ENCODE data around the gene HRH2. TPM values are rescaled to one million over a fixed set of nuclear protein-coding genes. Genes with fewer than 3 reads are reported as not detected.
A peak's percentile ranks its signal among the peaks of the same experiment; 100 is the strongest.

HRH2 gene
- total and polyA plus RNA-seq, 2 experiments from 2014 or later: 12.7 to 23.3 TPM

DNA sequence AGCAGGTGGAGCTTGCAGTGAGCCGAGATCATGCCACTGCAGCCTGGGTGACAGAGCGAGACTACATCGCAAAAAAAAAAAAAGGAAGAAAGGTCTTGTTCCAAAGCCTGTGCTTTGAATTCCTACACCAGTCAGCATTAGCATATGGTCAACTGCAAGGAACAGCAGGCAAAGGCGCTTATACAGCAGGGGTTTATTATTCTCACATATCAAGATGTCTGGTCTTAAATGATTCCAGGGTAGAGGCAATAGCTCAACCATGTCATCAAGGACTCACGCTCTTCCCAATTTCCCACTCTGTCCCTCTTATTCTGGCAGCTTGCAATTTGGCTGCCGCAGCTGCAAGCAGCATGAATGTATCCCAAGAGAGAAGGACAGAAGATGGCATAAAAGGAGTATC lies 28.6 kb upstream of the HRH2 start:
- Histone ChIP-seq H3K36me3 (no peaks in the 10 kb centered on the region), H3K4me1 (ENCODE audit: low read depth) (peaks cover 3% of the 10 kb centered on the region), H3K27me3 (no peaks in the 10 kb centered on the region), H3K9me3 (ENCODE audit: low read depth) (no peaks in the 10 kb centered on the region), H3K27ac (no peak overlapping the region), H3K4me3 (no peak overlapping the region)
- TF ChIP-seq, protein P1, sequence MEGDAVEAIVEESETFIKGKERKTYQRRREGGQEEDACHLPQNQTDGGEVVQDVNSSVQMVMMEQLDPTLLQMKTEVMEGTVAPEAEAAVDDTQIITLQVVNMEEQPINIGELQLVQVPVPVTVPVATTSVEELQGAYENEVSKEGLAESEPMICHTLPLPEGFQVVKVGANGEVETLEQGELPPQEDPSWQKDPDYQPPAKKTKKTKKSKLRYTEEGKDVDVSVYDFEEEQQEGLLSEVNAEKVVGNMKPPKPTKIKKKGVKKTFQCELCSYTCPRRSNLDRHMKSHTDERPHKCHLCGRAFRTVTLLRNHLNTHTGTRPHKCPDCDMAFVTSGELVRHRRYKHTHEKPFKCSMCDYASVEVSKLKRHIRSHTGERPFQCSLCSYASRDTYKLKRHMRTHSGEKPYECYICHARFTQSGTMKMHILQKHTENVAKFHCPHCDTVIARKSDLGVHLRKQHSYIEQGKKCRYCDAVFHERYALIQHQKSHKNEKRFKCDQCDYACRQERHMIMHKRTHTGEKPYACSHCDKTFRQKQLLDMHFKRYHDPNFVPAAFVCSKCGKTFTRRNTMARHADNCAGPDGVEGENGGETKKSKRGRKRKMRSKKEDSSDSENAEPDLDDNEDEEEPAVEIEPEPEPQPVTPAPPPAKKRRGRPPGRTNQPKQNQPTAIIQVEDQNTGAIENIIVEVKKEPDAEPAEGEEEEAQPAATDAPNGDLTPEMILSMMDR (IDR thresholded peaks at IDR 0.05; ENCODE audit: low read depth, low read length): no peak
- DNase-seq (ENCODE audit: low read depth in 1 of 2, low spot score in 1 of 2): no peak

DNA sequence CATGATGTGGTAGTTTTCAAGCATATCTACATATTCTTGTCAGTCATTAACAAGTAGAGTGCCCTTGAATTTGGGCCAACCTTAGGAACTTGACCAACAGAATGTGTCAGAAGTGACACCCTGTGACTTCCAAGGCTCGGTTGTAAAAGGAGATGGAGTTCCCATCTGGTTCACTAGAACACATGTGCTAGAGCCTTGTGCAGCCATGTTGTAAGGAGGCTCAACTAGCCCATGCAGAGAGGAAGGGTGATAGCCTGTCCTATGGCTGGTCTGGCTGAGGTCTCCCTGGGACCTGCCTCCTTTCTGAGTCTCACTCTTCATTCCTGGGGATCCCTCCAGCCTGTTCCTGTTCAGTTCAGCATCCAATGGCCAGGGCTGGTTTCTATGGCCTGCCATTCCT lies 28.1 kb upstream of the HRH2 start:
- Histone ChIP-seq H3K4me3 (no peak overlapping the region), H3K27ac (no peak overlapping the region), H3K27me3 (no peaks in the 10 kb centered on the region), H3K4me1 (ENCODE audit: low read depth) (peaks cover 3% of the 10 kb centered on the region), H3K9me3 (ENCODE audit: low read depth) (no peaks in the 10 kb centered on the region), H3K36me3 (no peaks in the 10 kb centered on the region)
- DNase-seq (ENCODE audit: low read depth in 1 of 2, low spot score in 1 of 2): no peak
- TF ChIP-seq, protein P1 (IDR thresholded peaks at IDR 0.05; ENCODE audit: low read depth, low read length): no peak

DNA sequence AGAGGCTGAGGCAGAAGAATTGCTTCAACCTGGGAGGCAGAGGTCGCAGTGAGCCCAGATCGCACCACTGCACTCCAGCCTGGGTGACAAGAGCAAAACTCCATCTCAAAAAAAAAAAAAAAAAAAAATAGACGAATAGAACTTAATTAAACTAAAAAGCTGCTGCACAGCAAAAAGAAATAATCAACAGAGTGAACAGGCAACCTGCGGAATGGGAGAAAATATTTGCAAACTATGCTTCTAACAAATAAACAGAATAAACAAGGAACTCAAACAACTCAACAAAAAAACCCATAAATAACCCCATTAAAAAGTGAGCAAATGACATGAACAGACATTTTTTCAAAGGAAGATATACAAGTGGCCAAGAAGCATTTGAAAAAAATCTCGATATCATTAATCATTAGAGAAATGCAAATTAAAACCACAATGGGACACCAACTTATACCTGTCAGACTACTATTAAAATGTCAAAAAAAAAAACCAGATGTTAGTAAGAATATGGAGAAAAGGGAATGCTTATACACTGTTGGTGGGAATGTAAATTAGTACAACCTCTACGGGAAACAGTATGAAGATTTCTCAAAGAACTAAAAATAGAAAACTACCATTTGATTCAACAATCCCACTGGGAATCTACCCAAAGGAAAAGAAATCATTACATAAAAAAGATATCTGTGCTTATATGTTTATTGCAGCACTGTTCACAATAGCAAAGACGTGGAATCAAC lies 21.9 kb upstream of the HRH2 start:
- H3K9me3 ChIP-seq (ENCODE audit: low read depth): no peaks in the 10 kb centered on the region
- no peaks in the 10 kb centered on the region for H3K27me3 ChIP-seq
- DNase-seq (ENCODE audit: low read depth in 1 of 2, low spot score in 1 of 2): no peak
- no peaks in the 10 kb centered on the region for H3K36me3 ChIP-seq
- TF ChIP-seq, protein P1 (IDR thresholded peaks at IDR 0.05; ENCODE audit: low read depth, low read length): no peak
- H3K4me3 ChIP-seq: no peak overlapping the region
- H3K4me1 ChIP-seq (ENCODE audit: low read depth): peaks cover 5% of the 10 kb centered on the region
- H3K27ac ChIP-seq: no peak overlapping the region

DNA sequence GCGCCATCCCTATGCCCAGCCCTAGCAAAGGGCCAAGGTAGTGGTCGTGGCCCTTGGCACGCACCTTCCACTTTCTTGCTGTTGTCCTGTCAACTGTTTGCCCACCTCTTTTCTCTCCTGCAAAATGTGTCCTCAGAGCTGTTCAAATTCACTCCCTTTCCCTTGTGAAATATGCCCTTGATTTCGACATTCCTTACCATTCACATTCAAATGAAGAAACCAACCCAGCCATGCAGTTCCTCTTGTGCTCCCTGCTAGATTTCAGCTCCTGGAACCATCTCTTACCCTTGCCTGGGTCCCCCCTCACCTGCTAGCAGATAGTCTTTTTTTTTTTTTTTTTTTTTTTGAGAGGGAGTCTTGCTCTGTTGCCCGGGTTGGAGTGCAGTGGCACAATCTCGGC lies 19.6 kb upstream of the HRH2 start:
- no peaks in the 10 kb centered on the region for H3K9me3 ChIP-seq (ENCODE audit: low read depth)
- TF ChIP-seq, protein P1 (IDR thresholded peaks at IDR 0.05; ENCODE audit: low read depth, low read length): no peak
- DNase-seq (ENCODE audit: low read depth in 1 of 2, low spot score in 1 of 2): peak in 1 of 2 donors; percentile 5

DNA sequence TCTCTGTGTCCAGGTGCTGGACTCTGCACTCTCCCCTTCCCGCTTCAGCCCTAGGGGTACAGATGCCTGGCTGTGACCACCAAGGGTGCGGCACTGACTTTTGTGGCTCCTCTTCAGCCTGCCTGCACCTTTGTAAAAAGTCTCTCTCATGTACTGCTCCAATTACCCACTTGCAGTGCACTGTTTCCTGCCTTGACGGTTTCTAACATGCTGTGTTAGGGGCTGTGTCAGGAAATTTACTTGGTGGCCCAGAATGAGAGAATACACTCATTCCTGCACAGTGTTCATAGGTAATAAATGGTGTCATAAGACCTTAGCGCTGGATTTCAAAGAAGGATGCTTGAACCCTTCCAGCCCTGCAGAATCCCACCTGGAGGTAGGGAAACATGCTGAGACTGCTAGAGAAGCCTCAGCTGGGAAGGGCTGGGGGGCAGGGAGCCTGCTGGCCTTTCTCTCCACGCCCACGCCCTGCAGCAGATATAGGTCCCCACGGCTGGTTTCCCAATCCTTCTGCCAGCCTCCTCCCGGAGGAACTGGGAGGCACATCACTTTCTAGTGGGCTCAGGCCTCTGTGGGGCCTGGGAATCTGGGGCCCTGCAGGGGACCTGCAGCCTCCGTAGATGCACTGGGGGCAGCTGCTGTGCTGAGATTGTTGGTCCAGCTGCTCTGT lies 17.6 kb upstream of the HRH2 start:
- no peak for DNase-seq (ENCODE audit: low read depth in 1 of 2, low spot score in 1 of 2)
- TF ChIP-seq, protein P1 (IDR thresholded peaks at IDR 0.05; ENCODE audit: low read depth, low read length): no peak
- Histone ChIP-seq H3K27ac (no peak overlapping the region), H3K36me3 (no peaks in the 10 kb centered on the region), H3K27me3 (no peaks in the 10 kb centered on the region), H3K4me3 (no peak overlapping the region), H3K9me3 (ENCODE audit: low read depth) (no peaks in the 10 kb centered on the region), H3K4me1 (ENCODE audit: low read depth) (peaks cover 3% of the 10 kb centered on the region)

More for the DNA sequence above, 19.6 kb upstream of the HRH2 start:
- no peak overlapping the region for H3K4me3 ChIP-seq
- no peaks in the 10 kb centered on the region for H3K27me3 ChIP-seq
- no peaks in the 10 kb centered on the region for H3K36me3 ChIP-seq
- H3K4me1 ChIP-seq (ENCODE audit: low read depth): peaks cover 5% of the 10 kb centered on the region
- no peak overlapping the region for H3K27ac ChIP-seq
